Inferior parietal cortex (tissue), 1 donor: ENCODE data around the gene HSPD1.
"Not testable (repeated sequence)": the region's sequence is repeated elsewhere in the genome, so short reads cannot be mapped to it uniquely, and the experiment has no call there.

Source experiments
- DNase-seq: peaks from one replicate; pipeline ENCODE4 v3.0.0-alpha.2; 2016; ENCODE audit errors: extremely low spot score

The HSPD1 gene

GRCh38 chr2:197496695-197497094 is 2.9 kb downstream of the HSPD1 start:
- DNase-seq: no peak

GRCh38 chr2:197495433-197496134 is 4.1 kb downstream of the HSPD1 start:
- no peak for DNase-seq

GRCh38 chr2:197487385-197487784 is 12.3 kb downstream of the HSPD1 start:
- no peak for DNase-seq

GRCh38 chr2:197486175-197486574 is 13.5 kb downstream of the HSPD1 start:
- DNase-seq: no peak

GRCh38 chr2:197484248-197484647 is 15.4 kb downstream of the HSPD1 start:
- DNase-seq: not testable (repeated sequence)

- DNase-seq: no peak
Measured at GRCh38 chr2:197480165-197481036, 19.2 kb downstream of the HSPD1 start.

- no peak for DNase-seq
Measured at GRCh38 chr2:197477797-197478196, 21.8 kb downstream of the HSPD1 start.

GRCh38 chr2:197472166-197472565 is 27.5 kb downstream of the HSPD1 start:
- DNase-seq: no peak

- DNase-seq: no peak
Measured at GRCh38 chr2:197464175-197464574, 35.5 kb downstream of the HSPD1 start.

- DNase-seq: no peak
Measured at GRCh38 chr2:197461057-197461456, 38.6 kb downstream of the HSPD1 start.

GRCh38 chr2:197460649-197461048 is 39.0 kb downstream of the HSPD1 start:
- no peak for DNase-seq

- DNase-seq: no peak
Measured at GRCh38 chr2:197455428-197455827, 44.2 kb downstream of the HSPD1 start.

- DNase-seq: no peak
Measured at GRCh38 chr2:197454923-197455322, 44.7 kb downstream of the HSPD1 start.

GRCh38 chr2:197453914-197454398 is 45.7 kb downstream of the HSPD1 start:
- no peak for DNase-seq

- DNase-seq: peak; percentile 99
Measured at GRCh38 chr2:197453123-197453913, 46.3 kb downstream of the HSPD1 start, which contains the start of gene COQ10B. Gene COQ10B (plus strand): TSS chr2:197453552. CDS start chr2:197453561, 9 bp downstream.

GRCh38 chr2:197452754-197453122 is 46.9 kb downstream of the HSPD1 start:
- DNase-seq: no peak

GRCh38 chr2:197450935-197451358 is 48.7 kb downstream of the HSPD1 start:
- not testable (repeated sequence) for DNase-seq

GRCh38 chr2:197450465-197450864 is 49.2 kb downstream of the HSPD1 start:
- DNase-seq: no peak

GRCh38 chr2:197446844-197447243 is 52.8 kb downstream of the HSPD1 start:
- DNase-seq: no peak

- DNase-seq: no peak
Measured at GRCh38 chr2:197445746-197446145, 53.9 kb downstream of the HSPD1 start.

GRCh38 chr2:197442857-197443256 is 56.8 kb downstream of the HSPD1 start:
- no peak for DNase-seq

- no peak for DNase-seq
Measured at GRCh38 chr2:197437380-197437779, 62.3 kb downstream of the HSPD1 start.
